HG03045 (cell line): ENCODE measurements around the gene ERCC2.

ENCODE experiments used
- ATAC-seq: cut with Tn5 transposase; IDR thresholded peaks from one replicate; pipeline ENCODE4 v1.9.1; 2021; ENCODE audit warnings: mild to moderate bottlenecking, moderate library complexity; ENCODE audit not compliant: unreplicated experiment

ERCC2 gene

DNA sequence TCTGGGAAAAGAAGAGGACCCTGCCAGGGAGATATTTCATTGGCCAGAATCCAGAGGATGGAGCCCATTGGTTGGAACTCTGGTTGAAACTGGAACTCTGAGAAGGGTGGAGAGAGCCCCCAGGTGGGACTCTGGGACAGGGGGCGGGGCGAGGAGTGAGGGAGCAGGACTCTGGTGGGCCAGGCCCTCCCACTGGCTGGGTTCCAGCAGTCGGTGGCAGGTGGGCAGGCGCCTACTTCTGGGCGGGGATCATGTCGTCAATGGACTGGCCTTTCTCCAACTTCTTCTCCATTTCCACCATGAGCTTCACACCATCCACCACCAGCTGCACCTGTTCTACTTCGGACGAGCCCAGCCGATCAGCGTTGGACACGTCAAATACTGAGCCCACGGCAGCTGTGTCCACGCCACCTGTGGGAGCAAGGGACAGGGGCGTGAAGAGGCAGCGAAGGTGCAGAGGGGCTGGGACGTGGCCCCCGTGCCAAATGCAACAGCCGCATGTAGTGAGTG, 63.8 kb downstream of the ERCC2 start:
- ATAC-seq, result no peak

GRCh38 chr19:45306040-45306439, 64.3 kb downstream of the ERCC2 start:
- ATAC-seq, result no peak

GRCh38 chr19:45305421-45305820, 65.0 kb downstream of the ERCC2 start:
- ATAC-seq, result no peak

DNA sequence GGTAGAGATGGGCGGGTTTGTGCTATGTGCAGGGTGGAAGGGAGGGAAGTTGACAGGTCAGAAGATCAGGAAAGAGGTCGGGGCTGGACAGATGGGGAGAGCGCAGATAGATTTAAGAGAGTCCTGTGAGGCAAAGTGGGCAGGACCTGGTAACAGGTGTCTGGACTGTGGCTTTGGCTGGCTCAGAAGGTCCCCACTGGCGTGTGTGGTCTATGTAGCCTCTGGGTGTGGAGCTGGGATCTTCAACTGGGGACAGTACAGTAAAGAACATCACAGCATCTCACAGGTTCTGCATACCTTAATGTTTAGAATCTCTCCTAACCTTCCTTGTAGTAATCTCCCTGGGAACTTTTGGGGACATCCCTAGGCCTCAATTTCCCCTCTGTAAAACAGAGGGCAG, 65.4 kb downstream of the ERCC2 start:
- no peak for ATAC-seq

DNA sequence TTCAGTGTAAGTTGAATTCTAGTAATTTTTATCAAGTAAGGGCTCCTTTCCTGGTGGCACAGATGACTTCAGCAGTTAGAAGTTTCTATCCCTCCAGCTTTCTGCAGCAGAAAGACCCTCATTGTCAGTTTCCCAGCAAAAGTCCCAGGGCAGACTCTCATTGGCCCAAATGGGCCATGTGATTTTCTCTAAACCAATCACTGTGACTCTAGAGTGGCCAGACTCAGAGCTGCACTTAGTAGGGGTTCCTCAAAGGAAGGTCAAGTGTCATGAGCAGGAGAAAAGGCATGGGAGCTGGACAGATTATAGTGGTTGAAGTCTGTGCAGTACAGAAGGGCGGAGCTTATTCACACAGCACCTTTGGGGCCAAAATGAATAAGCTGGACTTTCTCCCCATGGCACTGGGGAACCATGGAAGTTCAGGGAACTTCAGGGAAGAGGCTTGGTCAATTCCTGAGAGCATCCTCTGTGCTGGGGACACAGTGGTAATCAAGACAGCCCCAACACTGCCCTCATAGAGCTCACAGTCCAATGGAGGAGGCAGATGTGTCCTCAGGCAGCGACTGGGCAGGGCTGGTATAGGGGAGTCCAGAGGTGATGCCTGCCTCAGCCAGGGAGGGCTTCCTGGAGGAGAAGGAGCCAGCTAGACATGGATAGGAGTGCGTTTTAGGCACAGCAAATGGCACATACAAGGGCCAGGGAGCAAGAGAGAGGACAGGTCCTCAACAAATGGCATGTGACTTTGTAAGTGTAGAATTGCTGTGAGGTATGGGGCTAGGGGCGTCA, 66.0 kb downstream of the ERCC2 start:
- ATAC-seq, result no peak

- ATAC-seq, result no peak
Observed at GRCh38 chr19:45303269-45304060, 66.9 kb downstream of the ERCC2 start.

- ATAC-seq, result no peak
Observed at GRCh38 chr19:45302416-45302815, 68.0 kb downstream of the ERCC2 start.
